Measurements from ENCODE around the gene DKK3.

GRCh38 chr11:11988099-11988651, 20.3 kb downstream of the DKK3 start:
- TF ChIP-seq POLR2A (IDR thresholded peaks at IDR 0.05): no peak
- no peak for TF ChIP-seq CTCF (IDR thresholded peaks at IDR 0.05)
- TF ChIP-seq POLR2AphosphoS5 (IDR thresholded peaks at IDR 0.05): no peak
- TF ChIP-seq EP300 (IDR thresholded peaks at IDR 0.05): no peak
